ENCODE data around the gene MYRIP. TPM values are rescaled to one million over a fixed set of nuclear protein-coding genes. Genes with fewer than 3 reads are reported as not detected.

MYRIP gene
- total RNA-seq, 1 donor from 2014 or later: 5.9 TPM

DNA sequence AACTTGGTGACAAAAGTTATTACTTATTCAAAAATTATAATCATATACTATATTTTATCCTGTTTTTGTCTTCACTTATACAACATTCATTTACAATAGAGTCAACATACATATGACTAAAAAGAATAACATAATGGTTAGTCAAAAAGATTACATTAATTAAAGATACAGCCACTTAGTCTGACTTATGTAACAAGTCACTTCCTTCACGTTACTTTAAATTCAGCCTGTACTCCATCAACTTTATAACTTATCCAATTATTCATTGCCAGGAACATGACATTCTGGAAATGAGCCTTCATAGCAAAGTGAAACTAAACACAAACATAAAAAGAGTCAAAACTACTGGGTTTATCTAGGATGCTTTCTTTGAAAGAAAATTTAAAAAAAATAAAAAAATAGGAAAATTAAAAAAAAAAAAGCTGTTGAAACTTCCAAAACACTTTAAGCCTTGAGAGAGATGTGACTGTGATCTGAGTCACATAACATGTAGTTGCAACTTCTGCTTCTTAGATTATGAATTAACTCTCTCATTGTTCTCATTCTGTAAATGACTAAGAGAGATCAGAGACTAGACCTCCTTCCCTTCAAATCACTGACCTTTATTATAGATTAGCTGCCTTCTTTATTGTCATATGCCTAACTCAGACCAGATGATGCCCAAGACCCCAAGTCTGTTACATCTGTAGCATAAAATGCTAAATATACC lies 107.8 kb downstream of the MYRIP start:
- intact Hi-C loops (cut with DNase I): no loop called here
- no peaks in the 10 kb centered on the region for H3K4me1 ChIP-seq
- H3K4me3 ChIP-seq: no peak overlapping the region
- TF ChIP-seq, protein P1, sequence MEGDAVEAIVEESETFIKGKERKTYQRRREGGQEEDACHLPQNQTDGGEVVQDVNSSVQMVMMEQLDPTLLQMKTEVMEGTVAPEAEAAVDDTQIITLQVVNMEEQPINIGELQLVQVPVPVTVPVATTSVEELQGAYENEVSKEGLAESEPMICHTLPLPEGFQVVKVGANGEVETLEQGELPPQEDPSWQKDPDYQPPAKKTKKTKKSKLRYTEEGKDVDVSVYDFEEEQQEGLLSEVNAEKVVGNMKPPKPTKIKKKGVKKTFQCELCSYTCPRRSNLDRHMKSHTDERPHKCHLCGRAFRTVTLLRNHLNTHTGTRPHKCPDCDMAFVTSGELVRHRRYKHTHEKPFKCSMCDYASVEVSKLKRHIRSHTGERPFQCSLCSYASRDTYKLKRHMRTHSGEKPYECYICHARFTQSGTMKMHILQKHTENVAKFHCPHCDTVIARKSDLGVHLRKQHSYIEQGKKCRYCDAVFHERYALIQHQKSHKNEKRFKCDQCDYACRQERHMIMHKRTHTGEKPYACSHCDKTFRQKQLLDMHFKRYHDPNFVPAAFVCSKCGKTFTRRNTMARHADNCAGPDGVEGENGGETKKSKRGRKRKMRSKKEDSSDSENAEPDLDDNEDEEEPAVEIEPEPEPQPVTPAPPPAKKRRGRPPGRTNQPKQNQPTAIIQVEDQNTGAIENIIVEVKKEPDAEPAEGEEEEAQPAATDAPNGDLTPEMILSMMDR (IDR thresholded peaks at IDR 0.05): no peak
- no peaks in the 10 kb centered on the region for H3K27me3 ChIP-seq
- no peaks in the 10 kb centered on the region for H3K9me3 ChIP-seq
- no peaks in the 10 kb centered on the region for H3K36me3 ChIP-seq
- no peak overlapping the region for H3K27ac ChIP-seq
- ATAC-seq: no peak
- no peak for DNase-seq

DNA sequence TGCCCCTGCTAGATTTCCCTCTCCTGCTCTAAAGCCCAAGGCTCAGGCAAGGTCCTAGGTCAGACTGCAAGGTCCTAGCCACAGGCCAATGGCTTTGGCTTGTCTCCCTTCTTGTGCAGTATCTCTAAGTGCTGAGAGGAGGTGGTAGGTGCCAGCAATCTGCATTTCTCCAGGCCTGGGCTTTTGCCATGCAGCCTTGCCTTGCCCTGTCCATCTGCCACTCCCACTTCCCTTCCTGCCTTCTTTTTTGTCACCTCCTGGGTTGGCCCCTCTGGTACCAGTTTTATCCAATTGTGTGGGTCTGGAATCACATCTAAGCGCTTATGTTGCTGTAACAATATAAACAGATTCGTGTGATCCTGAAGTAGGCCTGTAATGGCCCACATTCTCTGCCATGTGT lies 109.9 kb downstream of the MYRIP start:
- no peak overlapping the region for H3K27ac ChIP-seq
- intact Hi-C loops (cut with DNase I): no loop called here
- no peaks in the 10 kb centered on the region for H3K27me3 ChIP-seq
- DNase-seq (no peak), ATAC-seq (no peak)
- TF ChIP-seq, protein P1 (IDR thresholded peaks at IDR 0.05): no peak
- no peak overlapping the region for H3K4me3 ChIP-seq
- no peaks in the 10 kb centered on the region for H3K4me1 ChIP-seq
- no peaks in the 10 kb centered on the region for H3K9me3 ChIP-seq
- no peaks in the 10 kb centered on the region for H3K36me3 ChIP-seq

DNA sequence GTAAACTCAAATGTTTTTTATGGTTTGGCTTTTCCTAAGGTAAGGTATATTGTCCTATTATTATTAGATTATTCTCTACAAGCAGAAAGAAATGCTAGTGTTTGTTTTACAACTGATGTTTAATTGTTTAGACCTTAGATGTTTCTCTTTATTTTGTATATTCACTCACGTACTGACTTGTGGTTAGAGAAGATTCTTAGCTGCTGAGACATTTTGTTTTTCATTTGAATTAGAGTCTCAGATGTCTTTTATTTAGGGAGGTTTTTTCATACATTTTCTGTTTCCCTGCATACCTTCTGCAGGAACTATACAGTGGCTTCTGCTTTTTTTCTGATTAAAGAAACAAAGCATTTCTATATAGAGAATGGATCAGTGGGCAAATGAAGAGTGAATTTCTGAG lies 110.9 kb downstream of the MYRIP start:
- Histone ChIP-seq H3K4me3 (no peak overlapping the region), H3K36me3 (no peaks in the 10 kb centered on the region), H3K9me3 (no peaks in the 10 kb centered on the region), H3K27ac (no peak overlapping the region), H3K27me3 (no peaks in the 10 kb centered on the region), H3K4me1 (no peaks in the 10 kb centered on the region)
- TF ChIP-seq, protein P1 (IDR thresholded peaks at IDR 0.05): no peak
- DNase-seq (no peak), ATAC-seq (no peak)
- intact Hi-C loops (cut with DNase I): no loop called here

GRCh38 chr3:39927479-39927878 lies 118.1 kb downstream of the MYRIP start:
- Histone ChIP-seq H3K27ac (no peak overlapping the region), H3K36me3 (no peaks in the 10 kb centered on the region), H3K4me3 (no peak overlapping the region), H3K9me3 (no peaks in the 10 kb centered on the region), H3K27me3 (no peaks in the 10 kb centered on the region), H3K4me1 (no peaks in the 10 kb centered on the region)
- DNase-seq (no peak), ATAC-seq (no peak)
- intact Hi-C loops (cut with DNase I): no loop called here
- TF ChIP-seq, protein P1 (IDR thresholded peaks at IDR 0.05): no peak

GRCh38 chr3:39933986-39934693 lies 124.7 kb downstream of the MYRIP start:
- Histone ChIP-seq H3K4me3 (no peak overlapping the region), H3K27ac (no peak overlapping the region), H3K27me3 (no peaks in the 10 kb centered on the region), H3K9me3 (no peaks in the 10 kb centered on the region), H3K4me1 (no peaks in the 10 kb centered on the region), H3K36me3 (no peaks in the 10 kb centered on the region)
- DNase-seq (no peak), ATAC-seq (no peak)
- TF ChIP-seq, protein P1 (IDR thresholded peaks at IDR 0.05): no peak
- intact Hi-C loops (cut with DNase I): no loop called here

Measured in upper lobe of right lung (tissue), 1 donor.